CD4-positive, alpha-beta T cell treated with Interferon alpha-2 for 1 hour (primary cell): ENCODE measurements around the gene OSBPL8.

Source experiments
- DNase-seq, 2 donors: peaks; one replicate each; pipeline ENCODE4 v3.0.0-alpha.2; 2020 to 2022

Gene OSBPL8, protein sequence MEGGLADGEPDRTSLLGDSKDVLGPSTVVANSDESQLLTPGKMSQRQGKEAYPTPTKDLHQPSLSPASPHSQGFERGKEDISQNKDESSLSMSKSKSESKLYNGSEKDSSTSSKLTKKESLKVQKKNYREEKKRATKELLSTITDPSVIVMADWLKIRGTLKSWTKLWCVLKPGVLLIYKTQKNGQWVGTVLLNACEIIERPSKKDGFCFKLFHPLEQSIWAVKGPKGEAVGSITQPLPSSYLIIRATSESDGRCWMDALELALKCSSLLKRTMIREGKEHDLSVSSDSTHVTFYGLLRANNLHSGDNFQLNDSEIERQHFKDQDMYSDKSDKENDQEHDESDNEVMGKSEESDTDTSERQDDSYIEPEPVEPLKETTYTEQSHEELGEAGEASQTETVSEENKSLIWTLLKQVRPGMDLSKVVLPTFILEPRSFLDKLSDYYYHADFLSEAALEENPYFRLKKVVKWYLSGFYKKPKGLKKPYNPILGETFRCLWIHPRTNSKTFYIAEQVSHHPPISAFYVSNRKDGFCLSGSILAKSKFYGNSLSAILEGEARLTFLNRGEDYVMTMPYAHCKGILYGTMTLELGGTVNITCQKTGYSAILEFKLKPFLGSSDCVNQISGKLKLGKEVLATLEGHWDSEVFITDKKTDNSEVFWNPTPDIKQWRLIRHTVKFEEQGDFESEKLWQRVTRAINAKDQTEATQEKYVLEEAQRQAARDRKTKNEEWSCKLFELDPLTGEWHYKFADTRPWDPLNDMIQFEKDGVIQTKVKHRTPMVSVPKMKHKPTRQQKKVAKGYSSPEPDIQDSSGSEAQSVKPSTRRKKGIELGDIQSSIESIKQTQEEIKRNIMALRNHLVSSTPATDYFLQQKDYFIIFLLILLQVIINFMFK

DNA sequence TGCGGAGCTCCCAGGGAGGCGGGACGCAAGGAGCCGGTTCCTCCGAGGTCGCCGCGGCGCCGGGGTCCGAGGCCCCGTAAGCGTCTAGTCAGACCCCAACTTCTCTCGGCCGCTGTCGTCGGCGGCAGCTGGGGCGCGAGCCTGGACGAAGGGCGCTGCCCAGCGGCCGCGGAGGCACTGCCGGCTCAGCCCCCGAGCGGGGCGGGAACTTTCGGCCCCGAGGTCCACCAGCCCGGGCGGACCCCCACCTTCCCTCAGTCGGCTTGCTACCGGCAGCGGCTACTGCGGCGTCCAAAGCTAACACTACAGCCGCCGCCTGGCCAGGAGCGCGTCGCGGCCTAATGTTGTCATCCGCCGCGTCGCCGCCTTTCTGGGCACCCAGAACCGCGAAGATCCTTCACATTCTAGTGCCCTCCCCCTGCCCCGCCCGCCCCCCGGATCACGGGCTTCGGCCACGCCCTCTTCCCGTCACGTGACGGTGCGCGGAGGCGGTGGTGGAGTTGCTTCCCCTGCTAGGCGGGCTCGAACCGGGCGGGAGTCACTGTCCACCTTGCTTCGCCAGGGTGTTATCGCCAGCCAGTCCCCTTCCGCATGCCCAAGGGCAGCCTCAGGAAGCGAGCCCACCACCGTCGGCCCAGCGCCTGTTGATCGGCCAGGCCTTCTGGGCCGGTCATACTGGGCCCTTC lies at the start of gene OSBPL8:
Gene OSBPL8 (minus strand): TSS at position 372 of the 686 bp plus-strand sequence. CDS start 72,220 bp downstream, outside the sequence.
- DNase-seq, result peak; percentile 93 to 95

DNA sequence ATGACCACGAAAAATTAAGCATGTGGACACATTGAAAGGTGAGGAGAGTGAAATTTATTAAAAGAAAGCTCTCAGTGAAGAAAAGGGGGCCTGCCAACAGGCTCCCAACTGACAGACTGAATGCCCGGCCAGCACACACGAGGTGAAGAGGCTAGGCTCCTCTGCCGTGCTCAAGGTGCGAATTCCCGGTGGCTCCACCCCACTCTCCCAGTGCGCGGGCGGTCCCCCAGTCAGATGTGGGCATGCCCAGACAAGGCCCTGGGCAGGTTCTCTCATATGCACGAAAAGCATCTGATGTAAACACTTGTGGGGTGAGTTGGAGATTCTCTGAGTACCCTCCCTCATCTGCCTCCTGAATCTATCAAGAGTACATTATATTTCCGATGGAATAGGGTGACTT lies 48.5 kb upstream of the OSBPL8 start:
- DNase-seq, result no peak

DNA sequence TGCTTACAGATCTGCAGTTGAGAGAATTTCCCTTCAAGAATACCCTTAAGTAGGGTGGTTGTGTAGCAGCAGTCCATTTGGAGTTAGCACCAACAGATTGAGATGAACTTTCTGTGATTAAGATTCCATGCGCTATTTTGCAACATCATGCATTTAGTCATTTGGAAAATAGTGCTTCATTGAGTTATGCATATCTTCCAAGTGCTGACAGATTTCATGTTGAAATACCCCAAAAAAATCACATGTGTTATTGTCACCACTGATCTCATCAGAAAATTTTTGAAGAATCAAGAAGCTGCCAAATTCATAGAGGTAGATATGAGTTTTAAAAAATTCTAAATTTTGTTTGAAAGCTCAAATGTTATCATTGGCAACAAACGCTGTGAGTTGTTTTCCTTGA lies 35.5 kb upstream of the OSBPL8 start:
- DNase-seq, result no peak

DNA sequence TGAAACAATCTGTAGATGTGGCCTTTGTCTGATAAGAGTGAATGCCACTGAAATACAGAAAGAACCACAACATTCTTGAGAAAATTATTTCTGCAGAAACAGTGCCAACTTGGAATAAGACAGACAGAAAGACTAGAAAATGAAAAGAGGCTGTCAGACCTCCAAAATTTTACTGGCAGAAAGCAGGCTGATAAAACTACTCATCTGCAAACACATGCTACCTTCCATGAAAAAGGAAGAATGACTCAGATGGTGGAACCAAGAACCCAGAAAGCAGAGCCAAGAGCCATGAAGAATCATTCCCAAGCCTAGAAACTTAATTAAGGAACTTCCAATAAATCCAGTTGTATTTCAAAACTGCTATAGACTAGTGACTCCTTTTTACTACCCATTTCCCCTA lies 31.9 kb upstream of the OSBPL8 start:
- DNase-seq, result no peak

DNA sequence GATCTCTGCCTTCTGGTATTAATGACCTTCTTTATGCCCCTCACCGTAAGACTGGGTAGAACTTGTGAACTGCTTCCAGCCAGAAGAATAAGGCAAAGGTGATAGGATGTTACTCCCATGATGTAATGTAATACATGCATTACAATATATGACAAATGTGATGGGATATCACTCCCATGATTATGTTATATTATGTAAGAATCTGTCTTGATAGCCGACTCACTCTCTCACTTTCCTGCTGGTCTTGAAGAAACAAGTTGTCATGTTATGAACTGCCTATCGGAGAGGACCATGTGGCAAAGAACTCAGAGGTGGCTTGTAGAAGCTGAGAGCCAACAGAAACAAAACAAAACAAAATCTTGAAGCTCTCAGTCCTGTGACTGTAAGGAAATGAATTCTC lies 30.6 kb upstream of the OSBPL8 start:
- DNase-seq, result no peak

DNA sequence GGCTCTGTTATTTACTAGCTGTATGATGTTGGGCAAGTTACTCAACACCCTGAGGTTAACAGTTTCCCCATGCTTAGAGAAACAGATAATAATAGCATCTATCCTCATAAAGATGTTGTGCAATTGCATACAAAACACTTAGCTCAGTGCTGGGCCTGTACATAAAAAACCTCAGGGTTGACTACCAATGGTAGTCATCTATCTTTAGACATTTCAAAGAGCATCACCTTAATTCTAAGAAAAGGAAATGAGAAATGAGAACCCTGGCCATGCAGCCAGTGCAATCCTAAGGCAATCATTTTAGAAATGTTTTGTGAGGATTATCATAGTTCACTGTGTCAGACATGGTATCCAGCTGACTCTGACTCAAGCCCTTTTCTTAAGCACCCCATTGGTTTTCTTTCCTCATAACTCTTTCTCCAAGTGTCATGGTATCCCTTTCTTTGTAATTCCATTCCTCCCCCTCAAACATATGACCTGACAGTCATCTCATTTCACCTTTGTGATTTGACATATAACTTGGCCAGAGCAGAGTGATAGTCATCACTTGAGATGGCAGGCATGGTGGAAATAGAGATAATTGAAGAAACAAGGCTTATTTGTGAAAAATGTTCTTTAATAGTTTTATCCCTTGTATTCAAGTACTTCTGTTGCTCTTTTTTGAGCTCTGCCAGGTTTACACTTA lies 29.5 kb upstream of the OSBPL8 start:
- DNase-seq, result peak; percentile 18 to 40

DNA sequence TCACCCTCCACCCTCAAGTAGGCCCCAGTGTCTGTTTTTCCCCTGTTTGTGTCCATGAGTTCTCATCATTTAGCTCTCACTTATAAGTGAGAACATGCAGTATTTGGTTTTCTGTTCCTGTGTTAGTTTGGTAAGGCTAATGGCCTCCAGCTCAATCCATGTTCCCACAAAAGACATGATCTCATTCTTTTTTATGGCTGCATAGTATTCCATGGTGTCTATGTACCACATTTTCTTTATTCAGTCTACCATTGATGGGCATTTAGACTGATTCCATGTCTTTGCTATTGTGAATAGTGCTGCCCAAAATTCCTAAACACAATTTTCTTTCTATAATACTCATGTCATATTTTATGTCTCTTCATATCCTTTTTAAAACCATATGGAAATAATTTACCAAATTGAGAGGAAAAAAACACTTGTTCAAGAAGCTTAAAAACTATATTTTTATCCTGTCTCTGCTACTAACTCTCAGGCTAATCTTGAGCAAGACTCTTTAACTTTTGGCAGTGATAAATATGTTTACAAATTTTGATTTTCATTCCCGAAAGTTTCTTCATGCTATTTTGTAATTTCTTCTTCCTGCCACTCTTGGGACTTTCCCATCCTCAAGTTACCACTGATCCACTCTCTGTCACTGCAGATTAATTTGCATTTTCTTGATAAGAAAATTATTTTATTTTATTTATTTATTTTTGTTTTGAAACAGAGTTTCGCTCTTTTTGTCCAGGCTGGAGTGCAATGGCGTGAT lies 28.0 kb upstream of the OSBPL8 start:
- no peak for DNase-seq

DNA sequence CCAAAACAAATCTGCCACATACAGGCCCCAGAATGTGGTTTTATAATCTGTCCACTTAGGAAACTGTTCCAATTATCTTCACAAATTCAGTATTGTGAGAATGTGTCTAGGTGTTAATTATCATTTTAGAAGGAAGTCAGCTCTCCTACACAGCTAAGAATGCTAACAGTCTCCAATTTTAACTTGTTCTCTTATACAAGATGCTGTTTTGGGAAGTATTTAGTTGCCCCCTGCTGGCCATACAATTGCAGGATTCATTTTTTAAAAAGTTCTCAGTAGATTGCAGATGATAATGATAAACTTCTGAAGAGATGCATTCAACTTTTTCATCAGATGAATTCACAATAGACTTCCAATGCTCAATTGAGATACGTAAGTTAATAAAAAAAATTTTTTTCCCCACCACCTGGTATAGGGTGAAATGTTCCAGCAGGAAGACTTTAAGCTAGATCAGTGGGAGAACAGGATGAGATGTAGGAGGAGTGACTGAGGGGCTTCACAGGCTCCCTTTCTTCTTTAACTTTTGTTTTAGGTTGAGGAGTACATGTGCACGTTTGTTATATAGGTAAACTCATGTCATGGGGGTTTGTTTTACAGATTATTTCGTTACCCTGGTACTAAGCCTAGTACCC lies 27.3 kb upstream of the OSBPL8 start:
- peak; percentile 44 to 69 for DNase-seq

DNA sequence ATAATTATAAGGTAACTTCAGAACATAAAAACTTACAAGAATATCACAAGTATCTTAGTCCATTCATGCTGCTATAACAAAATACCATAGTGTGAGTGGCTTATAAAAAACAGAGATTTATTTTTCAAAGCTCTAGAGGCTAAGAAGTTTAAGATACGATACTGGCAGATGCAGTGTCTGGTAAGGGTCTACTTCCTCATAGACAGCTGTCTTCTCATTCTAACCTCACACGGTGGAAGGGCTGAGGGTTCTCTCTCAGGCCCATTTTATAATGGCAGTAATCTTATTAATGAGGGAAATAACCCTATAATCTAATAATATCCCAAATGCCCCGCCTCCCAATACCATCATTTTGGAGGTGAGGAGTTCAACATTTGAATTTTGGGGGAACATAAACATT lies 23.7 kb upstream of the OSBPL8 start:
- no peak for DNase-seq

DNA sequence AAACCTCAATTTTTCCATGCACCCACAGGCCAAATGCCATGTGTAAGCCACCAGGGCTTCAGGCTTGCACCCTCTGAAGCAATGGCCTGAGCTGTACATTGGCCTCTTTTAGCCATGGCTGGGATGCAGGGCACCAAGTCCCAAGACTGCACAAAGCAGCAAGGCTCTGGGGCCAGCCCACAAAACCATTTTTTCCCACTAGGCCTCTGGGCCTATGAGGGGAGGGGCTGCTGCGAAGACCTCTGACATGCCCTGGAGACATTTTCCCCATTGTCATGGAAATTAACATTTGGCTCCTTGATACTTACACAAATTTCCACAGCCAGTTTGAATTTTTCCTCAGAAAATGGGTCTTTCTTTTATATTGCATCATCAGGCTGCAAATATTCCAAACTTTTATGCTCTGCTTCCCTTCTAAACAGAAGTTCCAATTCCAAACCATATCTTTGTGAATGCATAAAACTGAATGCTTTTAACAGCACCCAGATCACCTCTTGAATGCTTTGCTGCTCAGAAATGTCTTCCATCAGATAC lies 14.3 kb upstream of the OSBPL8 start:
- no peak for DNase-seq

DNA sequence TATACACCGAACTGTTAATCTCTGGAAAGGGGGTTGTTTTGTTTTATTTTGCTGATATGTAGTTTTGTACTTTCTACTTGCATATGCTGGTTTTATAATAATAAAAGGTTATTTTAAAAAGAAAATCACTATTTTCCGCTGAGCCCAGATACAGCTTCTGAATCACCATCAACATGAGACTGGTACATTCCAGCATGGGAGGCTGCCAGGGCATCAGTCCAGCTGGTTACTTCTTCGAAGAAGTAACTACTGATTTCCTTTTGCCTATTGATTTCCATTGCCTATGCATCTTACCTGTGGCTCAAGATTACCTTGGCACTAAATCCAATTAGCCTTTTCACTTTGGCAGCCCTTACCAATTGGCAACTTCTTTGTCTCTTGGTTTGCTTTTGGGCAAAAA lies 11.7 kb upstream of the OSBPL8 start:
- DNase-seq, result no peak

DNA sequence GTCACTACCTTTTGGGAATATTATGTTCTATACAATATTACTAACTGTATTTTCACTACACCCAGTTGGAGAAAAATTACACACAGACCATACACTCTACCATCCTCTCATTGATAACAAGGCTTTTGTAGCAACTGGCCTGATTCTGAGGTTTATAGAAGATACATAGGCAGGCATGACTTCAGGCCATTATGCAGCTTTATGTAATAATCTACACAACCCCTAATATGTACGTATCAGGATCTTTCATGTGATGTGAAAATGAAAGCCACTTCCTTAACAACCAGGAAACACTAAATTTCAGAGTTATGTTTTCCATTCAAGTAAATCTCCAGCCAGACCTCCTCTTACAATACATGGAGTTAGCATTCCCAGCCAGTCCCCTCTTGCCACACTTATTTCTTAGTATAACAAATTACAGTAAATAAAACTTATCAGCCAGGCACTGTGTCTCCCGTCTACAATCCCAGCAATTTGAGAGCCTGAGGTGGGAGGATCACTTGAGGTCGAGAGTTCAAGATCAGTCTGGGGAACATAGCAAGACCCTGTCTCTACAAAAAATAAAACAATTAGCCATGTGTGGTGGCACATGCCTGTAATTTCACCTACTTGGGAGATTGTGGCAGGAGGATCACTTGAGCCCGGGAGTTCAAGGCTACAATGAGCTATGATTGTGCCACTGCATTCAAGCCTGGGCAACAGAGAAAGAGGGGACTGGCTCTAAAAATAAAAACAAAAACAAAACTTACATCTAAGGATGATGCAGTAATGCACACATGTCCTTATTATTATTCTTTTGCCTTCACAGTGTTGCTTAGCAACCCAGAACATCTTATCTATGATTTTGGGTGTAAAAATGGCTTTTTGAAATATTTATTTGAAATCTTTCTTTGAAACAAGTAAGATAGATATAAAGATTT lies 10.4 kb upstream of the OSBPL8 start:
- peak in 1 of 2 donors; percentile 26 for DNase-seq

DNA sequence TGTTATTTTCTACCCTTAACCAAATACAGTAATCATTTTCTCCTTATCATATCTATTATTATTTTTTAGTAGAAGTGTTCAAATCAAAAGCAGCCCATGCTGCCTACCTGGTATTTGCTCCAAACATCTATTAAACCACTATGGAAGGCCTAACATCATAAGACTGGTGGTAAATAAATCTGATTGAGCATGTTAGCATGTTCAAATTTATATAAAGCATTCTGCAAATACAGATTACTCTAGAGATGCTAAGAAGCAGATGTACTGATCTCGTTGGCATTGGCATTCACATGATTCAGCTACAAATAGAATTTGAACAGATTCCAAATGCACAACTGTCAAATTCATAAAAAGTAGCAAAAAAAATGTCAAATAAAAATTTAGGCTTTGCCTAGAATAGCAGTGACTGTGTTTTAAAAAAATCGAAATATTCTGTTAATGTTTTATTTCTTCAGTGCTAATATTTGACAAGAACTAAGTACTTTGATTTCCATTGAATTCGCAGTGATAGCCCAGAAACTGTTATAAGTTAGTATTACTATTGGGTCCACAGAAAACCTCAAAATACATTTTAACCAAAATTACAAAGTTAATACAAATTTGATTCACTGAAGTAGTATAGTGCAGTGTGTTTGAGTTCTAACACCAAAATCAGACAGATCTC lies 9.4 kb upstream of the OSBPL8 start:
- DNase-seq, result no peak

DNA sequence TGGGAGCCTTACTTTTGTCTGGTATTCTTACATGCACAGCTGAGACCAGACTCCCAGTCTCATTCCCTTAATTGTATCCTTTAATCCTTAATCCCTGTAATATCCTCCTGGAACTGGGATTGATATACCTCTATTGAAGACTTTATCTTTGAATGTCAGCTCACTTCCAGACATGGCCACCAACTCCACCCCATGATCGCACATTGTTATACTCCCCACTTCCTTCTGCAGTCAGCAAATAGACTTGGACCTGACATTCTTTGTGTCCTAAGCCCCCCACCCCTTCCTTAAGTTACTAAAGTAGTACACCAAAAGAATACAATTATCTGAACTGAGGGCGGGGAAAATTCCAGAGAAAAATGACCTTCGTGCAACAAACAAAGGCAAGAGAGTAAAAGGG lies 8.6 kb upstream of the OSBPL8 start:
- DNase-seq, result no peak

DNA sequence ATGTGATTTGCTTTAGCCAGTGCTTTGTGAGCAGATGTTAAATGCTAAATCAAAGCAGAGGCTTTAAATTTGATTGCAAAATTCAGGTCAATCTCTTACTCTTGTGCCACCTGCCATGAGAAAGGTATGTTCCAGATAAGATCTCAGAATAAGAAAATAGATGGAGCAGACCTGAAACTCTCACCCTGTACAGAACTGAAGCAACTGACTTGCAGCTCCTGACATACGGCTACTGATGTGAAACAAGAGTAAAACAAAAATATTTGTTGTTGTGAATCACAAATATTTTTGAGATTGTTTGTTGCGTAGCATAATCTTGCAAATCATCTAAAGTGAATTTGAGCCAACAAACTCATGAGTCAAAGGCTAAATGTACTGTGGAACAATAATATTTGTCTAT lies 3.5 kb upstream of the OSBPL8 start:
- no peak for DNase-seq

DNA sequence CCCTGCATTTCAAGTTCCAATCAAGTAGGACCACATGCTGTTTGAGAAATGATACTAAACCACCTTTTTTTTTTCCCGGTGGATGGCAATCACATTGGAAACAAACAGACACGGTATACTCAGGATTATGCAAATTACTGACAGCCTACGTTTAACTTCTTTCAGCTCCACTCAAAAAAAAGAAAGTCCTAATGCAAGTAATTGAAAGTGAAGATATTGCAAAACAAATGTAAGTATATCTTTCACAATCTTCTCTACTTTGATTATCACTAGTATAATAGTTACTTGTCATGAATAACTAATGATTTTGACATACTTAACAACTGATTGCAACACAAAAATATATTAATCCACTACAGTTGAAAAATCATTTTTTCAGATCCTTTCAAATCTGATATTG lies 2.6 kb upstream of the OSBPL8 start:
- no peak for DNase-seq

DNA sequence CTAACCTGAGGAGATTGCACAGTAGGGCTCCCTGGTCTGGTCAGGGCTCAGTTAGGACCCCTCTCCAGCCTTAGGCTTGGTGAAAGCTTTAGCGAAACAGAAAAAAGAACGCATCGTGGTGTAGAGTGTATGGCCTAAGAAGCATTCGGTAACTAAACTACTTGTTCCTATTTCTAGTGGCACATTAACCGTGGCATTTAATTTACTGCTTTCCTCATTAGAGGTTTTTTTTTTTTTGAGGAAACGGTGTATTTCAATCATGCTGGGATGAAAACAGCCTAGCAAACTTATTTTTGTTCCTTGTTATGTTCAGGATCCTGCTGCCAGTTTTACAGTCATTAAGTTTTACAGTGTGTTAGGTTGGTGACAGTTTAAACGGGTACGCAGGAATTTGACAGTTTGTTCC lies 518 bp upstream of the OSBPL8 start:
- no peak for DNase-seq

DNA sequence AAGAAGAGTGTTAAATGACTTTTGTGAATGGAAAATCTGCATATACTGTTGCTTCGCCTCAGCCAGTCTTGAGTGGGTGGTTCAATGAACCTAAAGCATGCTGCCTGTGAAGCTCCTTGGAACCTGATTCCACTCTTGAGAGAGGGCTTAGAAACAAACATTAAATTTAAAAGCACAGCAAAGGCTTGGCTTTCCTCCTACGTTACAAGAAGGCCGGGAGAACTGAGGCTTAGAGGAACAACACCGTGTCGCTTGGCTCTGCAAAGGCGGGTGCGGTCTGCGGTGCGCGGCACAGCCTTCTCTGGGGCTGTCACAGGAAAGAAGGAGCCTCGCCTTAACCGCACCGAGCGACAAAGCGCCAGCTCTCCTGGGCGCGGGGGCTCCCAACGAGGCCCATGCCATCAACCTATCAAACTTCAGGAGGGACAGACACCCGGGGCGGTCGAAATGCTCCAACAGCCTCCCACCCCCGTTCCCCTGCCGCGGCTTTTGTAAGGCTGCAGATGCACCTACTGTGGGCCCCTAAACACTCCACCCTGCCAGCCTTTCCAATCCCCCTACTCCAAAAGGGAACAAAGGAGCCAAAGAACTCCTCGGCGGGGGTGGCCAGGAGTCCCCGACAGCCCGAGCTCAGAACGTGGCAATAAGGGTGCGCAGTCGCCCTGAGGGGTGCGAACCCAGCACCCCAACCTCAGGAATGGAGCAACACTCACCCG lies 729 bp downstream of the OSBPL8 start:
- peak; percentile 71 to 83 for DNase-seq

DNA sequence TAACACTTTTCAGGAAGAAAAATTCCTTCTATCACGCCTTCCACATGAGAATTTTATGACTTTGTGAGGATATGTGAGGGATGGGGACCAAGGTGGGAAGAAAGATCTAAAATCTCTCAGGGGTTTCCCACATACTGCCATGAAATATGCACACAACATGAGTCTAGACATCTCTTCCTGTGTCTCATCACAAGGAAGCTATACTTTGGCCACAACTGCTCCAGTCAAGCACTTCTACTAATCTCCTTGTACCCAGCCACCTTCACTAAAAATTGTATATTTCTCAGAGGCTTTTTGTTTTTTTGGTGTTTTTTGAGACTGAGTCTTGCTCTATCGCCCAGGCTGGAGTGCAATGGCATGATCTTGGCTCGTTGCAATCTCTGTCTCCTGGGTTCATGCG lies 3.2 kb downstream of the OSBPL8 start:
- peak; percentile 10 to 26 for DNase-seq
